ENCODE results near the gene MIA2.

DNA sequence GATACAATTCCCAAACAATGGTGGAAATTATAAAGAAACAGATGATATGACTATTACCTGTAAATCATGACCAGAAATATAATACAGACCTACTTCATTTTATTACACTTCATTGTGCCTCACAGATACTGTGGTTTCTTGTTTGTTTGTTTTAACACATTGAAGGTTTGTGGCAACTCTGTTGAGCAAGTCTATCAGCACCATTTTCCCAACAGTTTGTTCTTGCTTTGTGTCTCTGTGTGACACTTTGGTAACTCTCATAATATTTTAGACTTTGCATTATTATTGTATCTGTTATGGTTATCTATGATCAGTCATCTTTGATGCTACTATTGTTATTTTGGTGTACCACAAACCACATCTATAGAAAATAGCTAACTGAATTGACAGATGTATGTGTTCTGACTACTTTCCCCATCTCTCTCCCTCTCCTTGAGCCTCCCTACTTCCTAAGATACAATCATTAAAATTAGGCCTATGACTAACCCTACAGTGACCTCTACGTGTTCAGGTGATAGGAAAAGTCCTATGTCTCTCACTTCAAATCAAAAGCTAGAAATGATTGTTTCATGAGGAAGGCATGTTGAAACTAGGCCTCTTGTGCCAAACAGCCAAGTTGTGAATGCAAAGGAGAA is 149.4 kb downstream of the MIA2 start:
- TF ChIP-seq, protein P1, sequence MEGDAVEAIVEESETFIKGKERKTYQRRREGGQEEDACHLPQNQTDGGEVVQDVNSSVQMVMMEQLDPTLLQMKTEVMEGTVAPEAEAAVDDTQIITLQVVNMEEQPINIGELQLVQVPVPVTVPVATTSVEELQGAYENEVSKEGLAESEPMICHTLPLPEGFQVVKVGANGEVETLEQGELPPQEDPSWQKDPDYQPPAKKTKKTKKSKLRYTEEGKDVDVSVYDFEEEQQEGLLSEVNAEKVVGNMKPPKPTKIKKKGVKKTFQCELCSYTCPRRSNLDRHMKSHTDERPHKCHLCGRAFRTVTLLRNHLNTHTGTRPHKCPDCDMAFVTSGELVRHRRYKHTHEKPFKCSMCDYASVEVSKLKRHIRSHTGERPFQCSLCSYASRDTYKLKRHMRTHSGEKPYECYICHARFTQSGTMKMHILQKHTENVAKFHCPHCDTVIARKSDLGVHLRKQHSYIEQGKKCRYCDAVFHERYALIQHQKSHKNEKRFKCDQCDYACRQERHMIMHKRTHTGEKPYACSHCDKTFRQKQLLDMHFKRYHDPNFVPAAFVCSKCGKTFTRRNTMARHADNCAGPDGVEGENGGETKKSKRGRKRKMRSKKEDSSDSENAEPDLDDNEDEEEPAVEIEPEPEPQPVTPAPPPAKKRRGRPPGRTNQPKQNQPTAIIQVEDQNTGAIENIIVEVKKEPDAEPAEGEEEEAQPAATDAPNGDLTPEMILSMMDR (IDR thresholded peaks at IDR 0.05), result no peak
- TF ChIP-seq POLR2A (IDR thresholded peaks at IDR 0.05) (no peak), POLR2AphosphoS5 (IDR thresholded peaks at IDR 0.05) (no peak)

Data from prostate gland (tissue), 2 donors.